Left lung (tissue), 10 donors: ENCODE measurements around the gene MED10. TPM values are rescaled to one million over a fixed set of nuclear protein-coding genes. Genes with fewer than 3 reads are reported as not detected.

Experiments used
- ATAC-seq: fragments of 200-7000 bp; cut with Tn5 transposase; one replicate; pipeline ENCODE4 v1.9.1; 2020; ENCODE audit warnings: moderate library complexity
- DNase-seq, 4 donors: peaks; one replicate each; pipeline ENCODE4 v3.0.0-alpha.2; 2013 to 2020
- H3K27ac ChIP-seq, 2 donors: fragments of 200-600 bp; sonication (generic) in 1 of 2; one replicate each; pipeline versions ENCODE4 v1.5.0 to v1.8.0; 2020 to 2021
- H3K27me3 ChIP-seq, 2 donors: fragments of 200-600 bp; sonication (generic) in 1 of 2; one replicate each; pipeline versions ENCODE4 v1.5.0 to v1.8.0; 2020 to 2021
- H3K36me3 ChIP-seq, 2 donors: fragments of 200-600 bp; sonication (generic) in 1 of 2; one replicate each; pipeline versions ENCODE4 v1.5.0 to v1.8.0; 2020 to 2021
- H3K4me1 ChIP-seq, 2 donors: fragments of 200-600 bp; one replicate each; pipeline ENCODE4 v1.8.0; 2021
- H3K4me3 ChIP-seq, 2 donors: fragments of 200-600 bp; sonication (generic) in 1 of 2; one replicate each; pipeline versions ENCODE4 v1.5.0 to v1.8.0; 2020 to 2021; ENCODE audit warnings: mild to moderate bottlenecking in 1 of 2
- H3K9me3 ChIP-seq, 2 donors: fragments of 200-600 bp; sonication (generic) in 1 of 2; one replicate each; pipeline versions ENCODE4 v1.5.0 to v1.8.0; 2020 to 2021
- intact Hi-C, 2 donors: fragments of 100-400 bp; cut with DNase I; formaldehyde crosslinking; loops; one replicate each; pipeline versions ENCODE4 v1.11.2 to v1.14.2; 2022
- polyA plus RNA-seq, 6 donors: library from polyadenylated mRNA; unstranded; fragments of 120-200 nt; gene quantifications; one replicate each; pipeline ENCODE4 v1.2.1, GENCODE V29; 2013; ENCODE audit not compliant: insufficient read length in 6 of 6
- total RNA-seq, 2 donors: library from RNA; stranded (reverse); fragmentation: NEBNext Ultra II Directional; extraction: Animal tissue kit (Norgen Biotek cat#: 25700); gene quantifications; one replicate each; pipeline ENCODE4 v1.2.1, GENCODE V29; 2021
- TF ChIP-seq, protein P1 (sequence below), 2 donors: fragments of 200-600 bp; sonication (generic) in 1 of 2; IDR thresholded peaks; one replicate each; pipeline versions ENCODE4 v1.5.0 to v1.8.0; 2021; ENCODE audit warnings: antibody characterized with exemption in 2 of 2
- donor health status: DM: no; HTN: yes; CAD: no.
- donor health status: DM: no; HTN: no; CAD: no.

The MED10 gene
- total and polyA plus RNA-seq, 8 donors, result 21.4 to 50.6 (median 39.0) TPM

- no peaks in the 10 kb centered on the region for H3K36me3 ChIP-seq
- no peak overlapping the region for H3K27ac ChIP-seq
- intact Hi-C loops, result no loop called here
- DNase-seq (no peak), ATAC-seq (no peak)
- H3K9me3 ChIP-seq, result no peaks in the 10 kb centered on the region
- no peak overlapping the region for H3K4me3 ChIP-seq
- H3K27me3 ChIP-seq, result no peaks in the 10 kb centered on the region
- TF ChIP-seq, protein P1, sequence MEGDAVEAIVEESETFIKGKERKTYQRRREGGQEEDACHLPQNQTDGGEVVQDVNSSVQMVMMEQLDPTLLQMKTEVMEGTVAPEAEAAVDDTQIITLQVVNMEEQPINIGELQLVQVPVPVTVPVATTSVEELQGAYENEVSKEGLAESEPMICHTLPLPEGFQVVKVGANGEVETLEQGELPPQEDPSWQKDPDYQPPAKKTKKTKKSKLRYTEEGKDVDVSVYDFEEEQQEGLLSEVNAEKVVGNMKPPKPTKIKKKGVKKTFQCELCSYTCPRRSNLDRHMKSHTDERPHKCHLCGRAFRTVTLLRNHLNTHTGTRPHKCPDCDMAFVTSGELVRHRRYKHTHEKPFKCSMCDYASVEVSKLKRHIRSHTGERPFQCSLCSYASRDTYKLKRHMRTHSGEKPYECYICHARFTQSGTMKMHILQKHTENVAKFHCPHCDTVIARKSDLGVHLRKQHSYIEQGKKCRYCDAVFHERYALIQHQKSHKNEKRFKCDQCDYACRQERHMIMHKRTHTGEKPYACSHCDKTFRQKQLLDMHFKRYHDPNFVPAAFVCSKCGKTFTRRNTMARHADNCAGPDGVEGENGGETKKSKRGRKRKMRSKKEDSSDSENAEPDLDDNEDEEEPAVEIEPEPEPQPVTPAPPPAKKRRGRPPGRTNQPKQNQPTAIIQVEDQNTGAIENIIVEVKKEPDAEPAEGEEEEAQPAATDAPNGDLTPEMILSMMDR (IDR thresholded peaks at IDR 0.05), result no peak
- no peaks in the 10 kb centered on the region for H3K4me1 ChIP-seq
Observed at GRCh38 chr5:6399980-6400910, 21.9 kb upstream of the MED10 start.

DNA sequence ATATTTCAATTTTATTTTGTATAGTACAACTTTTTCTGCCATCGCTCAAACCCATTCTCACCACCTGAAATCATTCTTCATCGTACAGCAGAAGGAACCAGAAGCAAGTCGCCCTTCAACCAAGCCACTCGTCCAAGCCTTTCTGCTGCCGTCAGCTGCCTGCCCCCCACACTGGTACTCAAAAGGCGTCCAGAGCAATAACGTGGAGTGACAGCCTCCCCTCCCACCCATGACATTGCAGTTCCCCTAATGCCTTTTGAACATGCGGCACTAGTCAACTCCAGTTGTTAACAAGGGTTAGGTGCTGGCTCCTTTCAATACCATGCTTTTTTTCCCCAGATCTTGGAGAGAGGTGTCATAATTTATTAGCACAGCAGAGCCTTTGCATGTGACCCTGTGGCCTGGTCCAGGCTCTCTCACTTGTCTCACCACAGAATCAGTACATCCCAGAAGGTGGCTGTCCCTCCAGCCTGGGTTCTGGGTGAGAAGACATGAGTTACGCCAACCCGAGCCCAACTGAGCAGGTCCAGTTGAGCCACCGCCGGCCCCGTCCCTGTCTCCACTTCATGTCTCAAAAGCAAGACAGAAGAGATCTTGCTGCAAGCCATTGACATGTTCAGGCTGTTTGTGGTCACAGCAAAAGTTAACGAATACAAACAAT lies 20.4 kb upstream of the MED10 start:
- no peaks in the 10 kb centered on the region for H3K36me3 ChIP-seq
- H3K27me3 ChIP-seq, result peaks cover 0 to 6% of the 10 kb centered on the region in 2 donors
- H3K27ac ChIP-seq, result no peak overlapping the region
- H3K9me3 ChIP-seq, result no peaks in the 10 kb centered on the region
- ATAC-seq, result no peak
- no peak overlapping the region for H3K4me3 ChIP-seq
- no peaks in the 10 kb centered on the region for H3K4me1 ChIP-seq
- TF ChIP-seq, protein P1 (IDR thresholded peaks at IDR 0.05), result no peak
- intact Hi-C loops, result no loop called here
- DNase-seq, result no peak

- no peaks in the 10 kb centered on the region for H3K36me3 ChIP-seq
- H3K4me1 ChIP-seq, result no peaks in the 10 kb centered on the region
- peaks cover 0 to 6% of the 10 kb centered on the region in 2 donors for H3K27me3 ChIP-seq
- TF ChIP-seq, protein P1 (IDR thresholded peaks at IDR 0.05), result no peak
- no peaks in the 10 kb centered on the region for H3K9me3 ChIP-seq
- H3K27ac ChIP-seq, result no peak overlapping the region
- DNase-seq (no peak), ATAC-seq (no peak)
- intact Hi-C loops, result no loop called here
- H3K4me3 ChIP-seq, result no peak overlapping the region
Observed at GRCh38 chr5:6397536-6398269, 19.4 kb upstream of the MED10 start.

GRCh38 chr5:6396836-6397535 lies 18.6 kb upstream of the MED10 start:
- H3K4me3 ChIP-seq, result no peak overlapping the region
- DNase-seq (no peak), ATAC-seq (no peak)
- H3K9me3 ChIP-seq, result no peaks in the 10 kb centered on the region
- no peak overlapping the region for H3K27ac ChIP-seq
- peaks cover 0 to 14% of the 10 kb centered on the region in 2 donors for H3K27me3 ChIP-seq
- H3K36me3 ChIP-seq, result no peaks in the 10 kb centered on the region
- H3K4me1 ChIP-seq, result no peaks in the 10 kb centered on the region
- TF ChIP-seq, protein P1 (IDR thresholded peaks at IDR 0.05), result no peak
- intact Hi-C loops, result no loop called here
